ENCODE measurements around the gene DRD4. TPM values are rescaled to one million over a fixed set of nuclear protein-coding genes. Genes with fewer than 3 reads are reported as not detected.

DRD4 gene
- total and polyA plus RNA-seq, 7 donors = 0.28 to 2.2 (median 0.41) TPM; not detected in 4

- TF ChIP-seq POLR2A (IDR thresholded peaks at IDR 0.05) = no peak
- no peak for TF ChIP-seq EP300 (IDR thresholded peaks at IDR 0.05)
- TF ChIP-seq POLR2AphosphoS5 (IDR thresholded peaks at IDR 0.05) = no peak
- no peak for TF ChIP-seq CTCF (IDR thresholded peaks at IDR 0.05)
- 15 to 18% methylated on average over 28 of the region's 28 CpGs for WGBS, 2 donors
- no peak for DNase-seq
- Histone ChIP-seq H3K27ac (no peak overlapping the region), H3K9me3 (no peaks in the 10 kb centered on the region), H3K27me3 (peaks cover 0 to 37% (median 0%) of the 10 kb centered on the region in 3 donors), H3K4me3 (no peak overlapping the region), H3K36me3 (peaks cover 0 to 23% (median 3%) of the 10 kb centered on the region in 4 donors), H3K4me1 (peaks cover 0 to 29% (median 25%) of the 10 kb centered on the region in 4 donors)
- intact Hi-C loops (cut with DNase I) = no loop called here
Observed at GRCh38 chr11:627308-627576, 9.8 kb upstream of the DRD4 start.

- Histone ChIP-seq H3K27ac (peak overlapping the region in 2 of 4 donors; percentile 8 to 63), H3K36me3 (peaks cover 0 to 24% (median 2%) of the 10 kb centered on the region in 4 donors), H3K4me1 (peaks cover 0 to 29% (median 25%) of the 10 kb centered on the region in 4 donors), H3K9me3 (no peaks in the 10 kb centered on the region), H3K4me3 (no peak overlapping the region), H3K27me3 (peaks cover 0 to 36% (median 0%) of the 10 kb centered on the region in 3 donors)
- 94% methylated on average over 31 of the region's 31 CpGs for WGBS, 2 donors
- intact Hi-C loops (cut with DNase I) = no loop called here
- no peak for TF ChIP-seq EP300 (IDR thresholded peaks at IDR 0.05)
- no peak for TF ChIP-seq POLR2A (IDR thresholded peaks at IDR 0.05)
- no peak for TF ChIP-seq POLR2AphosphoS5 (IDR thresholded peaks at IDR 0.05)
- no peak for TF ChIP-seq CTCF (IDR thresholded peaks at IDR 0.05)
- no peak for DNase-seq
Observed at GRCh38 chr11:628056-628455, 9.0 kb upstream of the DRD4 start.

GRCh38 chr11:629237-629583 lies 7.9 kb upstream of the DRD4 start:
- 45 to 74% methylated on average over 10 of the region's 10 CpGs for WGBS, 2 donors
- peaks cover 0 to 29% (median 25%) of the 10 kb centered on the region in 4 donors for H3K4me1 ChIP-seq
- peaks cover 0 to 16% (median 0%) of the 10 kb centered on the region in 4 donors for H3K36me3 ChIP-seq
- peaks cover 0 to 24% (median 0%) of the 10 kb centered on the region in 3 donors for H3K27me3 ChIP-seq
- no peaks in the 10 kb centered on the region for H3K9me3 ChIP-seq
- TF ChIP-seq CTCF (IDR thresholded peaks at IDR 0.05) (peak in 3 of 4 experiments; percentile 4 to 26 (median 16)), POLR2A (IDR thresholded peaks at IDR 0.05) (no peak), POLR2AphosphoS5 (IDR thresholded peaks at IDR 0.05) (peak in 1 of 4 donors; percentile 18)
- intact Hi-C loops (cut with DNase I) = no loop called here
- peak overlapping the region; percentile 25 to 63 (median 46) for H3K27ac ChIP-seq
- H3K4me3 ChIP-seq = no peak overlapping the region
- DNase-seq = peak; percentile 69

- no peak overlapping the region for H3K4me3 ChIP-seq
- peaks cover 0 to 12% (median 0%) of the 10 kb centered on the region in 4 donors for H3K36me3 ChIP-seq
- intact Hi-C loops (cut with DNase I) = no loop called here
- H3K4me1 ChIP-seq = peaks cover 0 to 29% (median 25%) of the 10 kb centered on the region in 4 donors
- H3K9me3 ChIP-seq = no peaks in the 10 kb centered on the region
- DNase-seq = no peak
- 84 to 91% methylated on average over 5 of the region's 5 CpGs for WGBS, 2 donors
- no peak overlapping the region for H3K27ac ChIP-seq
- peaks cover 0 to 9% (median 0%) of the 10 kb centered on the region in 3 donors for H3K27me3 ChIP-seq
- TF ChIP-seq POLR2A (IDR thresholded peaks at IDR 0.05) = no peak
- no peak for TF ChIP-seq CTCF (IDR thresholded peaks at IDR 0.05)
- TF ChIP-seq POLR2AphosphoS5 (IDR thresholded peaks at IDR 0.05) = no peak
- TF ChIP-seq EP300 (IDR thresholded peaks at IDR 0.05) = no peak
Observed at GRCh38 chr11:630871-631270, 6.2 kb upstream of the DRD4 start.

- no peaks in the 10 kb centered on the region for H3K9me3 ChIP-seq
- H3K27me3 ChIP-seq = peaks cover 8 to 42% (median 11%) of the 10 kb centered on the region in 3 donors
- intact Hi-C loops (cut with DNase I) = no loop called here
- no peak for DNase-seq
- WGBS, 2 donors = 78 to 79% methylated on average over 22 of the region's 22 CpGs
- no peak overlapping the region for H3K4me3 ChIP-seq
- peaks cover 0 to 34% (median 32%) of the 10 kb centered on the region in 4 donors for H3K4me1 ChIP-seq
- no peak overlapping the region for H3K27ac ChIP-seq
- peaks cover 0 to 21% (median 0%) of the 10 kb centered on the region in 4 donors for H3K36me3 ChIP-seq
- TF ChIP-seq POLR2AphosphoS5 (IDR thresholded peaks at IDR 0.05) (no peak), EP300 (IDR thresholded peaks at IDR 0.05) (no peak), CTCF (IDR thresholded peaks at IDR 0.05) (no peak), POLR2A (IDR thresholded peaks at IDR 0.05) (no peak)
Observed at GRCh38 chr11:635945-636510, 1.0 kb upstream of the DRD4 start.

Data from sigmoid colon (tissue), 7 donors.